ENCODE results near the gene PCDHA5. TPM values are rescaled to one million over a fixed set of nuclear protein-coding genes. Genes with fewer than 3 reads are reported as not detected.
"Not testable (repeated sequence)": the region's sequence is repeated elsewhere in the genome, so short reads cannot be mapped to it uniquely, and the experiment has no call there.

Gene PCDHA5
- total and polyA plus RNA-seq, 10 of the 15 experiments (the other 5 are each of a cell fraction or from before 2014, with no cell fraction given), result under 0.01 TPM; not detected in 9

GRCh38 chr5:140842798-140843733 is 21.7 kb downstream of the PCDHA5 start (continued):
- TF ChIP-seq ATF3 (IDR thresholded peaks at IDR 0.05; ENCODE audit: borderline replicate concordance, extremely low read depth, low read depth, low read length) (no peak), BCLAF1 (IDR thresholded peaks at IDR 0.05) (no peak), ASH2L (IDR thresholded peaks at IDR 0.05; ENCODE audit: borderline replicate concordance, low read depth) (no peak)

GRCh38 chr5:140848139-140849102 is 27.0 kb downstream of the PCDHA5 start, which contains the start of gene PCDHA9:
PCDHA9 (plus strand) TSS chr5:140848382; CDS start chr5:140848496, 114 bp downstream.
- POLR2A ChIA-PET; H3K27ac ChIP-seq (ENCODE audit: control insufficient read depth, insufficient read depth); RAD21 ChIA-PET (ENCODE audit: unreplicated experiment); CTCF ChIA-PET; H3K4me2 ChIP-seq (ENCODE audit: control insufficient read depth, insufficient read depth); SMC1A ChIA-PET (ENCODE audit: uncharacterized antibody, unreplicated experiment); H2AFZ ChIP-seq (ENCODE audit: control insufficient read depth, low read depth, low read length); DNase-seq (ENCODE audit: low read depth, low spot score); H4K20me1 ChIP-seq (ENCODE audit: control insufficient read depth, insufficient read depth); H3K27me3 ChIP-seq (replicated peaks in 1 of 2; ENCODE audit: control insufficient read depth in 2 of 2, insufficient read depth in 2 of 2, low read length in 1 of 2); H3K9me3 ChIP-seq (replicated peaks; ENCODE audit: control insufficient read depth, insufficient read depth, low read length); BruUV-seq (replicated peaks); FAIRE-seq; in situ Hi-C loops (cut with MboI); H3K4me1 ChIP-seq (ENCODE audit: control insufficient read depth, insufficient read depth, low read length); ATAC-seq; H3K4me3 ChIP-seq; intact Hi-C loops (cut with micrococcal nuclease; ENCODE audit: unreplicated experiment); H3K36me3 ChIP-seq (ENCODE audit: control insufficient read depth in 2 of 2, insufficient read depth in 2 of 2, low read length in 1 of 2); H3K9ac ChIP-seq (ENCODE audit: control insufficient read depth, insufficient read depth, low read length); H3K79me2 ChIP-seq (ENCODE audit: control insufficient read depth, insufficient read depth, low read length): not testable (repeated sequence)
- 60% methylated on average over 24 of the region's 48 CpGs for WGBS (ENCODE audit: insufficient coverage, insufficient replicate concordance, low lambda C conversion rate, missing lambda C conversion rate)

GRCh38 chr5:140849831-140850634 is 28.6 kb downstream of the PCDHA5 start:
- H3K4me1 ChIP-seq (ENCODE audit: control insufficient read depth, insufficient read depth, low read length); in situ Hi-C loops (cut with MboI); DNase-seq (ENCODE audit: low read depth, low spot score); H3K4me2 ChIP-seq (ENCODE audit: control insufficient read depth, insufficient read depth); H2AFZ ChIP-seq (ENCODE audit: control insufficient read depth, low read depth, low read length); H3K36me3 ChIP-seq (ENCODE audit: control insufficient read depth in 2 of 2, insufficient read depth in 2 of 2, low read length in 1 of 2); H3K9ac ChIP-seq (ENCODE audit: control insufficient read depth, insufficient read depth, low read length); SMC1A ChIA-PET (ENCODE audit: uncharacterized antibody, unreplicated experiment); H4K20me1 ChIP-seq (ENCODE audit: control insufficient read depth, insufficient read depth); intact Hi-C loops (cut with micrococcal nuclease; ENCODE audit: unreplicated experiment); POLR2A ChIA-PET; FAIRE-seq; H3K27me3 ChIP-seq (replicated peaks in 1 of 2; ENCODE audit: control insufficient read depth in 2 of 2, insufficient read depth in 2 of 2, low read length in 1 of 2); BruUV-seq (replicated peaks); H3K4me3 ChIP-seq; H3K27ac ChIP-seq (ENCODE audit: control insufficient read depth, insufficient read depth); CTCF ChIA-PET; H3K79me2 ChIP-seq (ENCODE audit: control insufficient read depth, insufficient read depth, low read length); H3K9me3 ChIP-seq (replicated peaks; ENCODE audit: control insufficient read depth, insufficient read depth, low read length); ATAC-seq; RAD21 ChIA-PET (ENCODE audit: unreplicated experiment): not testable (repeated sequence)
- 87% methylated on average over 81 of the region's 101 CpGs for WGBS (ENCODE audit: insufficient coverage, insufficient replicate concordance, low lambda C conversion rate, missing lambda C conversion rate)
